Measurements from ENCODE around the gene MTFMT.
"Not testable (repeated sequence)": the region's sequence is repeated elsewhere in the genome, so short reads cannot be mapped to it uniquely, and the experiment has no call there.

The MTFMT gene

DNA sequence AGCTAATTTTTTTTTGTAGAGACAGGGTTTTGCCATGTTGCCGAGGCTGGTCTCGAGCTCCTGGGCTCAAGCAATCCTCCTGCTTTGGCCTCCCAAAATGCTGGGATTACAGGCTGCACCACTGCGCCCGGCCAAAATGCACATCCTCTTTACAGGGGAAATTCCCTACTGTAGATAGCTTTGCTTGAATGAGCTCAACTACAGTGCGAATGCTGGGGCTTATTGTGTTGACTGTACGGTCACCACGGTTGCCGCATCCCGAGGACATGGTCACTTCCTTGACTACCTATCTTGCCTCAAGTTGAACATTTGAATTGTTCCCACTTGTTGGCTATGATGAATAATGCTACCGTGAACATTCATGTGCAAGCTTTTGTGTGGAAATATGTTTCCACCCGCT lies 5.3 kb upstream of the MTFMT start:
- DNase-seq: no peak

- DNase-seq: no peak
Observed at GRCh38 chr15:65033659-65034269, 4.3 kb upstream of the MTFMT start.

- no peak for DNase-seq
Observed at GRCh38 chr15:65032801-65033537, 3.5 kb upstream of the MTFMT start.

DNA sequence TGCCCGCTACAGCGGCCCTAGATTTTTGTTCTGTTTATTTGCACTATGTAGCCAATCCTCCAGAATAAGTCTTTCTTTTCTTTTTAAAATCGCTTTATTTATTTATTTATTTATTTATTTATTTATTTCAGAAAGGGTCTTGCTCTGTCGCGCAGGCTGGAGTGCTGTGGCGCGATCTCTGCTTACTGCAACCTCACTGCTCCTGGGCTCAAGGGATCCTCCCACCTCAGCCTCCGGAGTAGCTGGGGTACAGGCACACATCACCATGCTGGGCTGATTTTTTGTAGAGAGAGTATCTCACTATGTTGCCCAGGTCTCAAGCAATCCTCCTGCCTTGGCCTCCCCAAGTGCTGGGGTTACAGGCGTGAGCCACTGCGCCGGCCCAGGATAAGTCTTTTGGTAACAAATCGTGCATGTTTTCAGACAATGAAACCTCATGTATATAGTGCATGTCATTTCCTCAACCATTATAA lies 333 bp upstream of the MTFMT start:
- no peak for DNase-seq

GRCh38 chr15:65028338-65028737 lies 1.1 kb downstream of the MTFMT start:
- DNase-seq: no peak

DNA sequence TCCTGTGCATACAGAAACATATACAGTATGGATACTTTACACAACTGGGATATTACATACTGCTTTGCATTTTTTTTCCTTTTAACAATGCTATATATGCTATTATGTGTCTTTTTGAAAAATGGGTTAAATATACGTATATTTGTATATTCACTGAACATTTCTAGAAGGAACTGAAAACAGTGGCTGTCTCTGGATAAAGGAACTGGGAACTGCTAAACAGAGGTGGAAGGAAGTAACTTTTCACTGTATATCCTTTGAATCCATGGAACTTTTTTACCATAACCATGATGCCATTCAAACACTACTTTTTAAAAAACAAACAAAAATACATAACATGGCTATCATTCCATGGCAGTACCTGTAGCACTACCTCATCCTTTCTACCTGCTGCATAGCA lies 1.8 kb downstream of the MTFMT start:
- DNase-seq: no peak

DNA sequence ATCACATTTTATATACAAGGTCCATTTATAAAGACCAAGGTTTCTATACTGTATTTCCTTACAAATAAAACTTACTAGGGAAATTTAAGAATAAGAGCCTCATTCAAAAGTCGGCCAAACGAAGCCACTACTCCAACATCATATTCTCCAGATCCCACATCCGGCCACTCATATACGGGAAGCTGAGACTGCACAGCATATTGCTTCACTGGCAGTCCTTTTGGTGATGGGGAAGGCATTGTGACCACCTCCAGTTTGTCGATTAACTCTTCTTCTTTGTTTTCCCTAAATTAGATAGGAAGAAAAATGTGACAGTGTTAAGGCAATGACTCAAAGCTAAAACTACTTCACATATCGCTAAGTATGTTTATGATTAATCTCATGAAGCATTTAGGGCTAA lies 2.7 kb downstream of the MTFMT start:
- DNase-seq: no peak

DNA sequence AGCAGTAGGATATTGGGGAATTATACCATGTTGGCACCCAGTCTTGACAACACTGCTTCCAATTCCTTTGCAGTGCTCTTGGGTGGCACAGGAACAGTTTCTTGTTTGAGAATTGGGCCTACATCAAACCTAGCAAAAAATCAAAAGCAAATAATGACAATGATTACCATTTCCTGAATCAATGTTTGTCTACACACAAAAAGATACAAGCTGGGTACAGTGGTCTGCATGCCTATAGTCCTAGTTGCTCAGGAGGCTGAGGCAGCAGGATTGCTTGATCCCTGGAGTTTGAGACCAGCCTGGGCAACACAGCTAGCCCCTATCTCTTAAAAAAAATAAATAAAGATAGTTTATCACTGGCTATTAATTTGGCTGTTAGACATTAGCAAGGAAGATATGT lies 8.0 kb downstream of the MTFMT start:
- DNase-seq: no peak

DNA sequence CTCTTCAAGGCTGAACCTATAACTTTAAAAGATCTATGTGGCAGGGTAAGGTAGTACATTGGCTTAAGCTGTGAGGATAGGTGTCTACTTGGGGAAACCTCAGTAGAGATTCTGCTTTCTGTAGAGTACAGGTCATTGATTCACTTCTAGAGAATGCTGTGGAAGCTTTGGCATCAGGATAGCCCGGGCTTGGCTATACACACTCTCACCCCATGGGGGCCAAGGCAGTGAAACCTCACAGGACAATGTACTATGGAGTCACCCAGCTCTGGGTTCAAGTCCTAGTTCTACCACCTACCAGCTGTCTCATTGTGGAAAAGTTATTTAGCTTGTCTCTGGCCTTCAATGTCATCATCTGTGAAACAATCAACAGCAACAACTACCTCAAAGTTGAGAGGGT lies 9.0 kb downstream of the MTFMT start:
- DNase-seq: no peak

GRCh38 chr15:65011198-65011597 lies 18.2 kb downstream of the MTFMT start:
- DNase-seq: not testable (repeated sequence)

GRCh38 chr15:65008983-65009382 lies 20.5 kb downstream of the MTFMT start:
- no peak for DNase-seq

GRCh38 chr15:65006876-65007275 lies 22.6 kb downstream of the MTFMT start:
- no peak for DNase-seq

DNA sequence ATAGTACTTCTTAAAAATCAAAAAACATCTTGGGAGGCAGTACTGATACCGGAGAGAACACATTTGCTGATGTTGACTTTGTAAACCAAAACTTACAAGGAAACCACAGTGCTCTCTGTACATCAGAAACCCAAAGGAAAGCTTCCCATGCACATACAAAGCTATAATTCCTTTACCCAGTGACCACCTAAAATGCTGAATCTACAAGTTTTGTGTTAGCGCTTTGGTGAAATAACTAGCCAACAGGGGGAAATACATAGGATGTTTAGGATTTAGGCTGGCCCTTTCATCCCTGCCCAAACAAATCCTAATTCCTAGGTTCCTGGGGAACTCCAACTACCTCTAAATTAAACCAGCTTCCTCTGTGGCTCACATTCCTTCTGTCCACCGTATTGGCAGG lies 24.4 kb downstream of the MTFMT start:
- DNase-seq: no peak

- DNase-seq: no peak
Observed at GRCh38 chr15:64997745-64998375, 31.6 kb downstream of the MTFMT start.

GRCh38 chr15:64997066-64997465 lies 32.4 kb downstream of the MTFMT start:
- no peak for DNase-seq

GRCh38 chr15:64993290-64993689 lies 36.1 kb downstream of the MTFMT start:
- DNase-seq: no peak

- DNase-seq: no peak
Observed at GRCh38 chr15:64991536-64992135, 37.8 kb downstream of the MTFMT start.

GRCh38 chr15:64990168-64990470 lies 39.3 kb downstream of the MTFMT start:
- DNase-seq: no peak

DNA sequence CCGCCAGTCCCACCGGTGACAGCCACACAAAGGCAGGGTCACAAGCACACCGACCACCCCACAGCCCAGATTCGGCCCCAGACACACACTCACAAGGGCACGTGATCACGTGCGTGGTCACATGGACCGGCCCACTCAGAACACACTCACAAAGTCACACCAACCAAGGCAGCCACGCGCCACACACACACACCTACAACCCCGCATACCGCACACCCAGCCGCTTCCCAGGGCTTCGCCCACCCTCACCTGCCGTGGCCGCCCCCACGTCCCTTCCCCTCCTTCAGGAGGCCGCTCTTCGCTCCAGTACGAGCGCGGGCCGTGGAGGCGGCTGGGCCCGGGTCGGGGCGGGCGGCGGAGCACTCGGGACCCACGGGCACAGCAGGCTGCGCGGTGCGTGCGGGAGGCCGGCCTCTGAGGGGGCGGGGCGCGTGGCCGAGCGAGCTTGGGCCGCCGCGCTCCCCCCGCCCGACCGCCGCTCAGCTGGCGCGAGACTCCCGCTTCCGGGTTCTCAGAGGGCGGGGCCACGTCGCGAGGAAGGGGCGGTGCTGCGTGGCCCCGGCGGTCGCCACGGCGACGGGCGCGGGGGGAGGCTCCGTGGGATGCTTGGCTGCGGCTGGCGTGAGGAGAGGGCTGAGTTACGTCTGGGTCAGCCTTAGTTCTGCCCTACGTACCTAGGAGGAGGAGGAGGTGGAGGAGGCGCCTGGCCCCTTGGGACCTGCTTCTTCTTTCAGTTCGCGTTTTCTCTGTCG lies 39.8 kb downstream of the MTFMT start, which contains the start of gene SPG21:
Gene SPG21 (minus strand): TSS at position 499 of the 752 bp plus-strand sequence. CDS start 6,345 bp downstream, outside the sequence.
- peak; percentile 79 for DNase-seq

DNA sequence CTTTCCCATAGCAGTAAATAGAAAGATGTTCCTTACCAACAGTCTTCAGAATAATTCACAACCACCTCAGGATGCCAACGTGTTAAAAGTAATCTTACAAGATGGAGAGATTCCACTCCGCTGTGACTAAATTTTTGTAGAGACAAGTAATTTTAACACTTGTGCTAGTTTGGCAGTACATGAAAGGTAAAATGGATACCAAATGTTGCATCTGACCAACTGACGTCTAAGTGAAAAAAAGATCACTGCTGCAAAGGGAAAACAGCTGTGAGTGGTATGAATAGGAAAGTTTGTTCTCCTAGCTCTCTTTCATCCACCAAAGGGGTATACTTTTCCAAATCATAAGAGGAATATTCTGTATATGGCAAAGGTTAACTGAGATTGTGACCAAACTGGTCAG lies 42.3 kb downstream of the MTFMT start:
- DNase-seq: no peak

DNA sequence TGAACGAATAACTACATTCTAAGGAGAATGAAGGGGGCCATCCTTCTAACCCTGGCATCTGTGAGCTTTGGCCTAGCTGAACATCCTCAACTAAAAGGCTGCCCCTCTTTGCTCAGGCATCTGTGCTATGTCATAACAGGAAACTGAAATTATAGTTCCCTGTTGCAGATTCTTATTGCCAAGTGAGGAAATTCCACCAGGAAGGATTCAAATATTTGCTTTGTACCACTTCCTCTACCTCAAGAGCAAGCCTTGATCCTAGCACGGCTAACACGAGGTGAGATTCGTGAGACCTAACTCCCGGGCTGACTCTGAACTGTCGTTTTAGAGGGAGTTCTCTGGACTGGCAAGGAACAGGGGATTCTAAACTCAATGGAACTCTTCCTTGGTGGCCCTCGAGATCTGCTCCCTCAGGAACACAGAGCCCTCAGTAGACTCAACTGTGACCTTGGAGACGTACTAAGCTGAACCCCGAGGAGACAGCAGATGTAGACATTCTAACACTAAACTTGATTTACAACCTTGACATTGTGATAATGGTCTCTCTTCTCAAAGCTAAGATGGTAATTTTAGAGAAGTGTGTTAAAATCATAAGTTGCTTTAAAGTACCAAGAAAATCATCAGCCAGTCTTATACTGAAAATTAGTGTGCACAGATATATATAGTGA lies 43.9 kb downstream of the MTFMT start:
- peak; percentile 10 for DNase-seq

GRCh38 chr15:64982472-64982871 lies 47.0 kb downstream of the MTFMT start:
- no peak for DNase-seq
